ENCODE data around the gene PTPRZ1. TPM values are rescaled to one million over a fixed set of nuclear protein-coding genes. Genes with fewer than 3 reads are reported as not detected.

Gene PTPRZ1
- total RNA-seq, 1 experiment from 2014 or later, result 74.2 TPM

GRCh38 chr7:122027058-122027457, 154.1 kb downstream of the PTPRZ1 start:
- DNase-seq, result no peak
- Histone ChIP-seq H3K56ac (ENCODE audit: insufficient read length, low read depth, low read length) (no peak overlapping the region), H3K18ac (ENCODE audit: insufficient read length, low read depth, low read length) (no peak overlapping the region), H3K79me1 (ENCODE audit: insufficient read depth, low read depth, low read length, poor library complexity, severe bottlenecking) (no peaks in the 10 kb centered on the region), H3K4ac (ENCODE audit: low read depth, low read length) (no peak overlapping the region), H3K23me2 (ENCODE audit: insufficient read length, low read depth, low read length, poor library complexity, severe bottlenecking) (no peaks in the 10 kb centered on the region), H3K27me3 (ENCODE audit: insufficient read depth, low read length) (no peaks in the 10 kb centered on the region), H2BK12ac (ENCODE audit: insufficient read length, low read depth, low read length) (no peak overlapping the region), H3K14ac (ENCODE audit: insufficient read depth, low read length) (no peak overlapping the region), H3K79me2 (ENCODE audit: insufficient read depth, low read length) (no peaks in the 10 kb centered on the region), H3K4me2 (ENCODE audit: insufficient read depth, insufficient read length, low read length) (no peak overlapping the region), H3K4me1 (ENCODE audit: insufficient read depth, low read length) (no peaks in the 10 kb centered on the region; the same call in 1 of the 2 replicates), H2BK15ac (ENCODE audit: low read depth, low read length) (no peak overlapping the region), H3K9ac (ENCODE audit: extremely low read depth, insufficient read length, low read length) (no peak overlapping the region), H3K27ac (ENCODE audit: insufficient read length, low read depth, low read length) (no peak overlapping the region), H4K8ac (replicated peaks; ENCODE audit: insufficient read length, low read depth, low read length) (no peak overlapping the region), H3T11ph (ENCODE audit: low read length) (no peak overlapping the region), H2BK5ac (ENCODE audit: insufficient read length, low read length) (no peak overlapping the region), H3K9me3 (ENCODE audit: control insufficient read depth, low read depth, low read length) (no peaks in the 10 kb centered on the region), H2AFZ (ENCODE audit: low read length) (no peak overlapping the region), H3K23ac (ENCODE audit: insufficient read length, low read depth, low read length) (no peak overlapping the region), H2BK20ac (ENCODE audit: low read depth, low read length, poor library complexity, severe bottlenecking) (no peak overlapping the region), H4K5ac (ENCODE audit: insufficient read length, low read depth, low read length) (no peak overlapping the region), H2AK5ac (ENCODE audit: insufficient read length, low read length) (no peak overlapping the region), H4K20me1 (ENCODE audit: control insufficient read depth, insufficient read depth, insufficient read length) (no peaks in the 10 kb centered on the region), H2BK120ac (ENCODE audit: low read depth, low read length, poor library complexity, severe bottlenecking) (no peak overlapping the region), H4K91ac (ENCODE audit: insufficient read length, low read depth, low read length) (no peak overlapping the region)
- Mint-ChIP-seq H3K27ac (peak overlapping the region in 2 of 3 experiments; percentile 2 to 26; a peak in 3 of 7 replicates), H3K4me3 (no peak overlapping the region), H3K27me3 (ENCODE audit: low read depth) (no peaks in the 10 kb centered on the region), H3K4me1 (no peaks in the 10 kb centered on the region), H3K9me3 (no peaks in the 10 kb centered on the region), H3K36me3 (ENCODE audit: insufficient read depth in 1 of 3, low read depth in 3 of 3) (no peaks in the 10 kb centered on the region; a peak in 2 of 7 replicates)
- TF ChIP-seq CTCF (conservative IDR thresholded peaks at IDR 0.05), result no peak
- WGBS (ENCODE audit: extremely low coverage, insufficient read length, low lambda C conversion rate), result no CpG with 5 or more reads among the region's 2 CpGs
